ENCODE results near the gene ADH6.

Gene ADH6

GRCh38 chr4:99207911-99208718 lies 10.9 kb downstream of the ADH6 start:
- no peak for DNase-seq
- Mint-ChIP-seq H3K36me3 (ENCODE audit: low read depth) (no peaks in the 10 kb centered on the region), H3K4me1 (peaks cover 22% of the 10 kb centered on the region), H3K27ac (no peak overlapping the region), H3K9me3 (no peaks in the 10 kb centered on the region), H3K27me3 (ENCODE audit: low read depth, poor library complexity) (no peaks in the 10 kb centered on the region), H3K4me3 (no peak overlapping the region)
- no peak for TF ChIP-seq CTCF (IDR thresholded peaks at IDR 0.05)

- H3K36me3 Mint-ChIP-seq (ENCODE audit: low read depth), result no peaks in the 10 kb centered on the region
- no peaks in the 10 kb centered on the region for H3K9me3 Mint-ChIP-seq
- no peaks in the 10 kb centered on the region for H3K27me3 Mint-ChIP-seq (ENCODE audit: low read depth, poor library complexity)
- no peak for TF ChIP-seq CTCF (IDR thresholded peaks at IDR 0.05)
- H3K4me1 Mint-ChIP-seq, result peaks cover 22% of the 10 kb centered on the region
- no peak overlapping the region for H3K27ac Mint-ChIP-seq
- no peak overlapping the region for H3K4me3 Mint-ChIP-seq
- no peak for DNase-seq
Measured at GRCh38 chr4:99207069-99207743, 11.8 kb downstream of the ADH6 start.

GRCh38 chr4:99205153-99205979 lies 13.7 kb downstream of the ADH6 start:
- no peaks in the 10 kb centered on the region for H3K9me3 Mint-ChIP-seq
- H3K27ac Mint-ChIP-seq, result no peak overlapping the region
- peak; percentile 20 for DNase-seq
- H3K4me1 Mint-ChIP-seq, result peaks cover 22% of the 10 kb centered on the region
- no peaks in the 10 kb centered on the region for H3K27me3 Mint-ChIP-seq (ENCODE audit: low read depth, poor library complexity)
- H3K36me3 Mint-ChIP-seq (ENCODE audit: low read depth), result no peaks in the 10 kb centered on the region
- no peak overlapping the region for H3K4me3 Mint-ChIP-seq
- peak; percentile 15 for TF ChIP-seq CTCF (IDR thresholded peaks at IDR 0.05)

- H3K27ac Mint-ChIP-seq, result no peak overlapping the region
- peaks cover 6% of the 10 kb centered on the region for H3K36me3 Mint-ChIP-seq (ENCODE audit: low read depth)
- H3K4me3 Mint-ChIP-seq, result no peak overlapping the region
- peaks cover 10% of the 10 kb centered on the region for H3K4me1 Mint-ChIP-seq
- peaks cover 4% of the 10 kb centered on the region for H3K27me3 Mint-ChIP-seq (ENCODE audit: low read depth, poor library complexity)
- DNase-seq, result no peak
- peaks cover 5% of the 10 kb centered on the region for H3K9me3 Mint-ChIP-seq
- no peak for TF ChIP-seq CTCF (IDR thresholded peaks at IDR 0.05)
Measured at GRCh38 chr4:99202536-99202935, 16.5 kb downstream of the ADH6 start.

- Mint-ChIP-seq H3K27me3 (ENCODE audit: low read depth, poor library complexity) (peaks cover 7% of the 10 kb centered on the region), H3K4me1 (peaks cover 10% of the 10 kb centered on the region), H3K36me3 (ENCODE audit: low read depth) (peaks cover 6% of the 10 kb centered on the region), H3K27ac (peak overlapping the region; percentile 14), H3K4me3 (no peak overlapping the region), H3K9me3 (peaks cover 5% of the 10 kb centered on the region)
- no peak for TF ChIP-seq CTCF (IDR thresholded peaks at IDR 0.05)
- DNase-seq, result no peak
Measured at GRCh38 chr4:99202094-99202493, 17.0 kb downstream of the ADH6 start.

Measured in nephron progenitor cell (in vitro differentiated cells).